SJSA1 (cell line): ENCODE measurements around the gene HMG20B. TPM values are rescaled to one million over a fixed set of nuclear protein-coding genes. Genes with fewer than 3 reads are reported as not detected.
A peak's percentile ranks its signal among the peaks of the same experiment; 100 is the strongest.

ENCODE experiments used
- DNase-seq, 2 experiments: peaks; one replicate each; pipeline ENCODE4 v3.0.0-alpha.2; 2015 to 2020; ENCODE audit warnings: low spot score in 2 of 2, low read depth in 1 of 2
- H3K27ac ChIP-seq: fragments of 250-450 bp; sonication (Bioruptor Pico); 2 replicates; pipeline ENCODE4 v1.5.1; 2020; ENCODE audit warnings: mild to moderate bottlenecking, moderate library complexity
- H3K27me3 ChIP-seq: fragments of 250-450 bp; sonication (Bioruptor Pico); replicated peaks from 2 replicates; pipeline ENCODE4 v1.5.1; 2020; ENCODE audit warnings: mild to moderate bottlenecking, moderate library complexity
- H3K36me3 ChIP-seq: fragments of 250-450 bp; sonication (Bioruptor Pico); 2 replicates; pipeline ENCODE4 v1.5.1; 2020; ENCODE audit warnings: mild to moderate bottlenecking
- H3K4me1 ChIP-seq: fragments of 250-450 bp; sonication (Bioruptor Pico); replicated peaks from 2 replicates; pipeline ENCODE4 v1.6.1; 2021; ENCODE audit warnings: mild to moderate bottlenecking
- H3K4me3 ChIP-seq: fragments of 250-450 bp; sonication (Bioruptor Pico); 2 replicates; pipeline ENCODE4 v1.5.1; 2020; ENCODE audit warnings: mild to moderate bottlenecking
- H3K9me3 ChIP-seq: fragments of 250-450 bp; sonication (Bioruptor Pico); replicated peaks from 2 replicates; pipeline ENCODE4 v1.5.1; 2020; ENCODE audit warnings: mild to moderate bottlenecking
- total RNA-seq: library from RNA; depleted of rRNA; stranded (reverse); fragments of >200 nt; shearing (Covaris generic); gene quantifications from 2 replicates; pipeline ENCODE4 v1.2.3, GENCODE V29; 2014

Gene HMG20B
- total RNA-seq, 1 experiment from 2014 or later = 229 TPM

GRCh38 chr19:3533033-3533432 lies 39.7 kb upstream of the HMG20B start:
- Histone ChIP-seq H3K27ac (no peak overlapping the region), H3K36me3 (peaks cover 76% of the 10 kb centered on the region), H3K27me3 (no peaks in the 10 kb centered on the region), H3K9me3 (no peaks in the 10 kb centered on the region), H3K4me3 (no peak overlapping the region), H3K4me1 (peaks cover 4% of the 10 kb centered on the region)
- no peak for DNase-seq

GRCh38 chr19:3533563-3534216 lies 39.1 kb upstream of the HMG20B start:
- H3K27ac ChIP-seq = no peak overlapping the region
- no peak overlapping the region for H3K4me3 ChIP-seq
- H3K9me3 ChIP-seq = no peaks in the 10 kb centered on the region
- H3K36me3 ChIP-seq = peaks cover 77% of the 10 kb centered on the region
- no peaks in the 10 kb centered on the region for H3K27me3 ChIP-seq
- DNase-seq = no peak
- H3K4me1 ChIP-seq = peaks cover 10% of the 10 kb centered on the region

GRCh38 chr19:3534375-3535234 lies 38.1 kb upstream of the HMG20B start:
- H3K4me3 ChIP-seq = no peak overlapping the region

GRCh38 chr19:3535235-3535535 lies 37.6 kb upstream of the HMG20B start:
- Histone ChIP-seq H3K27ac (no peak overlapping the region), H3K4me1 (peaks cover 17% of the 10 kb centered on the region), H3K36me3 (peaks cover 86% of the 10 kb centered on the region), H3K4me3 (no peak overlapping the region), H3K9me3 (no peaks in the 10 kb centered on the region), H3K27me3 (no peaks in the 10 kb centered on the region)
- DNase-seq = no peak

More at GRCh38 chr19:3534375-3535234, 38.1 kb upstream of the HMG20B start:
- Histone ChIP-seq H3K9me3 (no peaks in the 10 kb centered on the region), H3K27me3 (no peaks in the 10 kb centered on the region), H3K36me3 (peaks cover 83% of the 10 kb centered on the region), H3K4me1 (peaks cover 17% of the 10 kb centered on the region), H3K27ac (no peak overlapping the region)
- DNase-seq = no peak

GRCh38 chr19:3535563-3535965 lies 37.2 kb upstream of the HMG20B start:
- peaks cover 17% of the 10 kb centered on the region for H3K4me1 ChIP-seq
- H3K27me3 ChIP-seq = no peaks in the 10 kb centered on the region
- H3K27ac ChIP-seq = no peak overlapping the region
- H3K9me3 ChIP-seq = no peaks in the 10 kb centered on the region
- no peak for DNase-seq
- peaks cover 84% of the 10 kb centered on the region for H3K36me3 ChIP-seq
- no peak overlapping the region for H3K4me3 ChIP-seq

- no peak for DNase-seq
- peaks cover 17% of the 10 kb centered on the region for H3K4me1 ChIP-seq
- H3K27me3 ChIP-seq = no peaks in the 10 kb centered on the region
- H3K9me3 ChIP-seq = no peaks in the 10 kb centered on the region
- peaks cover 80% of the 10 kb centered on the region for H3K36me3 ChIP-seq
- H3K4me3 ChIP-seq = no peak overlapping the region
- H3K27ac ChIP-seq = no peak overlapping the region
Measured at GRCh38 chr19:3535981-3536380, 36.8 kb upstream of the HMG20B start.

GRCh38 chr19:3536429-3537100 lies 36.2 kb upstream of the HMG20B start:
- H3K27ac ChIP-seq = no peak overlapping the region
- no peaks in the 10 kb centered on the region for H3K27me3 ChIP-seq
- no peaks in the 10 kb centered on the region for H3K9me3 ChIP-seq
- H3K4me1 ChIP-seq = peaks cover 17% of the 10 kb centered on the region
- no peak overlapping the region for H3K4me3 ChIP-seq
- H3K36me3 ChIP-seq = peaks cover 74% of the 10 kb centered on the region
- no peak for DNase-seq

GRCh38 chr19:3537101-3537437 lies 35.7 kb upstream of the HMG20B start:
- DNase-seq = no peak
- H3K4me1 ChIP-seq = peaks cover 17% of the 10 kb centered on the region
- H3K4me3 ChIP-seq = no peak overlapping the region
- H3K9me3 ChIP-seq = no peaks in the 10 kb centered on the region
- H3K27me3 ChIP-seq = no peaks in the 10 kb centered on the region
- H3K36me3 ChIP-seq = peaks cover 69% of the 10 kb centered on the region
- H3K27ac ChIP-seq = no peak overlapping the region

GRCh38 chr19:3537438-3538240 lies 35.1 kb upstream of the HMG20B start:
- Histone ChIP-seq H3K27me3 (no peaks in the 10 kb centered on the region), H3K4me3 (no peak overlapping the region), H3K4me1 (peaks cover 17% of the 10 kb centered on the region), H3K36me3 (peaks cover 67% of the 10 kb centered on the region), H3K27ac (no peak overlapping the region), H3K9me3 (no peaks in the 10 kb centered on the region)
- no peak for DNase-seq

- H3K4me3 ChIP-seq = no peak overlapping the region
- H3K4me1 ChIP-seq = peaks cover 17% of the 10 kb centered on the region
- H3K9me3 ChIP-seq = no peaks in the 10 kb centered on the region
- H3K36me3 ChIP-seq = peaks cover 66% of the 10 kb centered on the region
- H3K27me3 ChIP-seq = no peaks in the 10 kb centered on the region
- DNase-seq = no peak
- H3K27ac ChIP-seq = no peak overlapping the region
Measured at GRCh38 chr19:3538258-3538929, 34.4 kb upstream of the HMG20B start.

GRCh38 chr19:3538965-3539755 lies 33.6 kb upstream of the HMG20B start, which contains the start of gene TEKTIP1:
TEKTIP1 (plus strand) TSS chr19:3539174; CDS start chr19:3539178, 4 bp downstream.
- peak; percentile 48 to 76 for DNase-seq
- H3K27ac ChIP-seq = no peak within 1 kb of the TSS
- no peaks in the 10 kb centered on the region for H3K27me3 ChIP-seq
- no peak within 1 kb of the TSS for H3K4me3 ChIP-seq
- peaks cover 67% of the 10 kb centered on the region for H3K36me3 ChIP-seq
- H3K4me1 ChIP-seq = peaks cover 17% of the 10 kb centered on the region
- H3K9me3 ChIP-seq = no peaks in the 10 kb centered on the region

- Histone ChIP-seq H3K27ac (no peak overlapping the region), H3K4me1 (peaks cover 17% of the 10 kb centered on the region), H3K36me3 (peaks cover 67% of the 10 kb centered on the region), H3K4me3 (no peak overlapping the region), H3K9me3 (no peaks in the 10 kb centered on the region), H3K27me3 (no peaks in the 10 kb centered on the region)
- no peak for DNase-seq
Measured at GRCh38 chr19:3539756-3540118, 33.0 kb upstream of the HMG20B start.
